Measurements from ENCODE around the gene RERE.

The RERE gene

GRCh38 chr1:8716238-8716637 lies 101.2 kb downstream of the RERE start:
- no peak for DNase-seq (ENCODE audit: low read depth)
- in situ Hi-C loops (cut with HindIII; ENCODE audit: low sequenced_read_pairs), result no loop called here
- H3K4me3 ChIP-seq (ENCODE audit: low read depth, low read length), result no peak overlapping the region
- no peak for TF ChIP-seq CTCF (IDR thresholded peaks at IDR 0.05; ENCODE audit: low read depth, low read length, missing control alignments)

- no peak for DNase-seq (ENCODE audit: low read depth)
- in situ Hi-C loops (cut with HindIII; ENCODE audit: low sequenced_read_pairs), result no loop called here
- H3K4me3 ChIP-seq (ENCODE audit: low read depth, low read length), result no peak overlapping the region
- TF ChIP-seq CTCF (IDR thresholded peaks at IDR 0.05; ENCODE audit: low read depth, low read length, missing control alignments), result no peak
Observed at GRCh38 chr1:8714173-8714572, 103.3 kb downstream of the RERE start.

- in situ Hi-C loops (cut with HindIII; ENCODE audit: low sequenced_read_pairs), result no loop called here
- peak; percentile 64 for DNase-seq (ENCODE audit: low read depth)
- H3K4me3 ChIP-seq (ENCODE audit: low read depth, low read length), result no peak overlapping the region
Observed at GRCh38 chr1:8712413-8713231, 104.8 kb downstream of the RERE start.

GRCh38 chr1:8711873-8712412 lies 105.5 kb downstream of the RERE start:
- H3K4me3 ChIP-seq (ENCODE audit: low read depth, low read length), result no peak overlapping the region
- no peak for TF ChIP-seq CTCF (IDR thresholded peaks at IDR 0.05; ENCODE audit: low read depth, low read length, missing control alignments)
- in situ Hi-C loops (cut with HindIII; ENCODE audit: low sequenced_read_pairs), result no loop called here
- DNase-seq (ENCODE audit: low read depth), result no peak

More at GRCh38 chr1:8712413-8713231, 104.8 kb downstream of the RERE start:
- no peak for TF ChIP-seq CTCF (IDR thresholded peaks at IDR 0.05; ENCODE audit: low read depth, low read length, missing control alignments)

GRCh38 chr1:8711151-8711550 lies 106.3 kb downstream of the RERE start:
- in situ Hi-C loops (cut with HindIII; ENCODE audit: low sequenced_read_pairs), result no loop called here
- no peak for DNase-seq (ENCODE audit: low read depth)
- no peak overlapping the region for H3K4me3 ChIP-seq (ENCODE audit: low read depth, low read length)
- no peak for TF ChIP-seq CTCF (IDR thresholded peaks at IDR 0.05; ENCODE audit: low read depth, low read length, missing control alignments)

GRCh38 chr1:8708259-8708658 lies 109.2 kb downstream of the RERE start:
- DNase-seq (ENCODE audit: low read depth), result no peak
- H3K4me3 ChIP-seq (ENCODE audit: low read depth, low read length), result no peak overlapping the region
- TF ChIP-seq CTCF (IDR thresholded peaks at IDR 0.05; ENCODE audit: low read depth, low read length, missing control alignments), result no peak
- in situ Hi-C loops (cut with HindIII; ENCODE audit: low sequenced_read_pairs), result no loop called here
